ENCODE measurements around the gene ILDR1. TPM values are rescaled to one million over a fixed set of nuclear protein-coding genes. Genes with fewer than 3 reads are reported as not detected.

ILDR1 gene
- total RNA-seq, 1 donor, result not detected

DNA sequence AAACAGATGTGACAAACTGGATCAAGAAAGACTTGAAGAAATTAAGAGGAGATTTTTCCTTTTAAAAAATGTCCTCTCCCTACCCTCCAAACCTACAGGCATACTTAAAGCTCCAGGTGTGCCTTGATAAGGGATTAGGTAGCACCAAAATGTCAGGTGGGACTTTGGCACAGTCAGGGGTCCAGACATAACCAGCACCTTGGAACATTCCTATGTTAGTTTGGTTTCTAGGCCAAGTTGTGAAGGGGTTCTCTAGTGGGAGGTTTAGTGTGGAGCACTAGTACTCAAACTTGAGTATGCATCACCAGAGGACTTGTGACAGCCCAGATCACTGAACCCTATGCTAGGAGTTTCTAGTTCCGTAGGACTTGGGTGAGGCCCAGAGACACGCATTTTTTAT is 13.9 kb downstream of the ILDR1 start:
- TF ChIP-seq, protein P1, sequence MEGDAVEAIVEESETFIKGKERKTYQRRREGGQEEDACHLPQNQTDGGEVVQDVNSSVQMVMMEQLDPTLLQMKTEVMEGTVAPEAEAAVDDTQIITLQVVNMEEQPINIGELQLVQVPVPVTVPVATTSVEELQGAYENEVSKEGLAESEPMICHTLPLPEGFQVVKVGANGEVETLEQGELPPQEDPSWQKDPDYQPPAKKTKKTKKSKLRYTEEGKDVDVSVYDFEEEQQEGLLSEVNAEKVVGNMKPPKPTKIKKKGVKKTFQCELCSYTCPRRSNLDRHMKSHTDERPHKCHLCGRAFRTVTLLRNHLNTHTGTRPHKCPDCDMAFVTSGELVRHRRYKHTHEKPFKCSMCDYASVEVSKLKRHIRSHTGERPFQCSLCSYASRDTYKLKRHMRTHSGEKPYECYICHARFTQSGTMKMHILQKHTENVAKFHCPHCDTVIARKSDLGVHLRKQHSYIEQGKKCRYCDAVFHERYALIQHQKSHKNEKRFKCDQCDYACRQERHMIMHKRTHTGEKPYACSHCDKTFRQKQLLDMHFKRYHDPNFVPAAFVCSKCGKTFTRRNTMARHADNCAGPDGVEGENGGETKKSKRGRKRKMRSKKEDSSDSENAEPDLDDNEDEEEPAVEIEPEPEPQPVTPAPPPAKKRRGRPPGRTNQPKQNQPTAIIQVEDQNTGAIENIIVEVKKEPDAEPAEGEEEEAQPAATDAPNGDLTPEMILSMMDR (IDR thresholded peaks at IDR 0.05; ENCODE audit: insufficient read depth, low read depth, low read length), result no peak
- no peak for DNase-seq (ENCODE audit: low read depth)
- no peak overlapping the region for H3K4me3 ChIP-seq (ENCODE audit: low read depth, low read length)

DNA sequence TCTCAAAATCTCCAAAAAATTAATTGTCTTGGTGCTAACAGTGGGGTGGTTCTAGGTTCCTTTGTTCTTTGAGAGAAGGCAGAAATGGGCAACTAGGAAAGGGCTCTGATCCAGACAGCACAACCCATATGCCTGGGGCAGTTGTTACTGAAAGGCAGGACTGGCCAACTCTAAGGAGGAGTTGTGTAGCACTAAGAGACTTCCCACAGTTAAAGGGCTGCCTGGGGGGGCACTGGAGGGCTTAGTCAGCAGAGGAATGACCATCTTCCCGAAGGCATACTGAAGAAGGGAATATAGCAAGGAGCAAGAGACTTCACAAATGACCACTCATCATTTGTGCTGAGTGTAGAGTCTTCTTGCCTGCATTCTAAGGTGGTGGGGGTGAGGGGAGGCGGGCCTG is 15.8 kb downstream of the ILDR1 start:
- no peak overlapping the region for H3K4me3 ChIP-seq (ENCODE audit: low read depth, low read length)
- TF ChIP-seq, protein P1 (IDR thresholded peaks at IDR 0.05; ENCODE audit: insufficient read depth, low read depth, low read length), result no peak

DNA sequence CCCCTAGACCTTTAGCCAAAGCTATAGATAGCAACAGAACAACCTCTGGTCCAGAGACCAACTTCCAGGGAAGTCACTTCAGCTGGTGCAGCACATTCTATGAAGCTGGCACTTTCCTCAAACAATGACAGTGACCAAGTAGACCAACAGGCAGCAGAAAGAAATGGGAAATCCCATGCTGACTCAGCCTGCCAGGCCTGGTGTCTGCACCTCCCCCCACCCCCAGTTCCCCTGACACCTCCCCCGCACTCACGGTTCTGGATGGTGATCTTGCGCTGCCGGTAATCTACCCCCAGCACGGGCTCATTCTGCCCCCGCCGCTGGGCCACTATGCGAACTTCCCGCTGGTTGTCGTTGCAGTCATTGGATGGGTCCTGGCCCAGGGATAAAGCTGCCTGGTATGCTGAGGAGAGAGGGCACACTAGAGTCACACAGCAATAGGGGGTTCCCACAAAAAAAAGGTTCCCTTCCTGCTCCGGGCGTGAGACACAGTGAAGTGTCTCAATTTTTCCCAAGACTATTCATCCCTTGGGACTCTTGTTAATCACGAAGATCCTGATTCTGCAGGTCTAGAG is 17.0 kb downstream of the ILDR1 start:
- TF ChIP-seq, protein P1 (IDR thresholded peaks at IDR 0.05; ENCODE audit: insufficient read depth, low read depth, low read length), result no peak

More for the DNA sequence above, 15.8 kb downstream of the ILDR1 start:
- no peak for DNase-seq (ENCODE audit: low read depth)

DNA sequence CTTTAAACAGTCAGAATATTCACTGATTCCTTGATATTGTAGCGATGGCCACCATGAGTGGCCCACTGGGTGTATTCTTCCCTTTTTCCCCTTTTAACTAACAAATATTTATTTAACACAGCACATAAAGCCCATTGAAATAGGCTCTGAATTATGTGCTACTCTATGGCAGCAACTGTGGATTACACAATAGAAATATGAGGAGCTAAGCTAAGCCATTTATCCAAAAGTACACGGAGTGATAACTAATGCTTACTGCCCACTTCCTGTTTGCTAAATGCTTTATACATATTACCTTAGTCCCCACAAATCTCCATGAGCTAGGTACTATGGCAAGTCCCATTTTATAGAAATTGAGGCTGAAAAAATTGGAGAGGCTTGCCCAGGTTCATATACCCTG is 17.9 kb downstream of the ILDR1 start:
- no peak overlapping the region for H3K4me3 ChIP-seq (ENCODE audit: low read depth, low read length)
- TF ChIP-seq, protein P1 (IDR thresholded peaks at IDR 0.05; ENCODE audit: insufficient read depth, low read depth, low read length), result no peak
- DNase-seq (ENCODE audit: low read depth), result peak; percentile 52

More for the DNA sequence above, 17.0 kb downstream of the ILDR1 start:
- H3K4me3 ChIP-seq (ENCODE audit: low read depth, low read length), result no peak overlapping the region
- no peak for DNase-seq (ENCODE audit: low read depth)

DNA sequence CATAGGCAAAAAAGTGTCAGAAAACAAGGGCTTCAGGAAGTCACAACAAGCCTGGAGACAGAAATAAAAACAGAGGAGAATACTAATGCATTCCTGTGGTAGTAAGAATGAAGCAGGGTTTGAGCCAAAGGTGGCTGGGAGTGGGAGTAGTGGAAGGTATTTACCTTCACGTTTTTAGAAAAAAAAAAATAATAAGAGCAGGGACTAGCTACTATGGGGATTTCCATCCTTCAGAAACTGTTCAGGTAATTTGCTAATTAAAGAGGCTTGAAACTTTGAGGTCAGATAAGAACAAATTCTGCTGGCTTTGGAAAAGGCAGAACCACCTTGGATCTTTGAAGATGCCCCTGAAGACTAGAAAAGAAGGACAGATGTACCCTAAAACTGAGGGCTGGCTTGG is 18.4 kb downstream of the ILDR1 start:
- TF ChIP-seq, protein P1 (IDR thresholded peaks at IDR 0.05; ENCODE audit: insufficient read depth, low read depth, low read length), result no peak
- no peak overlapping the region for H3K4me3 ChIP-seq (ENCODE audit: low read depth, low read length)
- no peak for DNase-seq (ENCODE audit: low read depth)

DNA sequence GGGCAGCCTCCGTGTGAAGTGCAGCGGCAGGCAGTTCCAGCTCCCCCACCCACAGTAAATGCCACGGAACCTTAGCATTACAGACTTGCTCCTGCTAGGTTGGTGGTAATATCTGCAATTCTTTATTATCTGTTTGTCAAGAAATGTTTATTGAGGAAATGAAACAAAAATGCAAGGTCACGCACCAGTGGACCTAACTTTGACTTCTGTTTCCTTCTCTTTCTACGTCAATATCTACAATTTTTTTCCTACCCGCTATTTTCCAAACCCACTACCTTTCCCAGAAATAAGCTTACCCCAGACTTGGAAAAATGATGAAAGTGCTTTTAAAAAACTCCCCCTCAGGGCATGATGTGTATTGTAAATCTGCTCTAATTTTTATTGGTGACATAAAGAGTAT is 18.9 kb downstream of the ILDR1 start:
- H3K4me3 ChIP-seq (ENCODE audit: low read depth, low read length), result no peak overlapping the region
- TF ChIP-seq, protein P1 (IDR thresholded peaks at IDR 0.05; ENCODE audit: insufficient read depth, low read depth, low read length), result no peak
- peak; percentile 44 for DNase-seq (ENCODE audit: low read depth)

DNA sequence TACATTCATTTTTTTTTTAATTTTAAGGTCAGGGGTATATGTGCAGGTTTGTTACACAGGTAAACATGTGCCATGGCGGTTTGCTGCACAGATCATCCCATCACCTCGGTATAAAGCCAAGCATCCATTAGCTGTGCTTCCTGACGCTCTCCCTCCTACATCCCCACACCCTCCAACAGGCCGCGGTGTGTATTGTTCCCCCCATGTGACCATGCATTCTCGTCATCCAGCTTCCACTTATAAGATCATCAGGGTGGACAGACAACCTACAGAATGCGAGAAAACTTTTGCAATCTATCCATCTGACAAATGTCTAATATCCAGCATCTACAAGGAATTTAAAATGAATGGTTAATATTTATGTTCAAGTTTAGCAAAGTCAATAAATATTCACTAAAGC is 19.4 kb downstream of the ILDR1 start:
- DNase-seq (ENCODE audit: low read depth), result no peak
- no peak overlapping the region for H3K4me3 ChIP-seq (ENCODE audit: low read depth, low read length)
- TF ChIP-seq, protein P1 (IDR thresholded peaks at IDR 0.05; ENCODE audit: insufficient read depth, low read depth, low read length), result no peak

Measured in fibroblast of villous mesenchyme (primary cell).